Sigmoid colon (tissue), 7 donors: Measurements from ENCODE around the gene KIF5A. TPM values are rescaled to one million over a fixed set of nuclear protein-coding genes. Genes with fewer than 3 reads are reported as not detected.

Source experiments
- DNase-seq: peaks from one replicate; pipeline ENCODE4 v3.0.0-alpha.2; 2019
- H3K27ac ChIP-seq, 4 donors: fragments of 200-600 bp; sonication (generic); one replicate each; pipeline ENCODE4 v1.5.1; 2016 to 2019; ENCODE audit warnings: mild to moderate bottlenecking in 1 of 4
- H3K27me3 ChIP-seq, 3 donors: fragments of 200-600 bp; sonication (generic); one replicate each; pipeline ENCODE4 v1.5.1; 2019; ENCODE audit warnings: mild to moderate bottlenecking in 1 of 3
- H3K36me3 ChIP-seq, 4 donors: fragments of 200-600 bp; sonication (generic); one replicate each; pipeline ENCODE4 v1.5.1; 2016 to 2019
- H3K4me1 ChIP-seq, 4 donors: fragments of 200-600 bp; sonication (generic); one replicate each; pipeline ENCODE4 v1.5.1; 2017 to 2019
- H3K4me3 ChIP-seq, 4 donors: fragments of 200-600 bp; sonication (generic); one replicate each; pipeline ENCODE4 v1.5.1; 2017 to 2019; ENCODE audit warnings: mild to moderate bottlenecking in 2 of 4, moderate library complexity in 1 of 4
- H3K9me3 ChIP-seq, 4 donors: fragments of 200-600 bp in 3 of 4; sonication (generic) in 3 of 4; one replicate each; pipeline versions ENCODE4 v1.5.1 to v1.6.1; 2013 to 2019
- EP300 ChIP-seq, 4 donors: sonication (generic); formaldehyde crosslinking; IDR thresholded peaks; one replicate each; pipeline ENCODE4 v1.6.1; 2017; ENCODE audit warnings: antibody characterized with exemption in 4 of 4
- POLR2A ChIP-seq, 2 donors: fragments of 450-650 bp; IDR thresholded peaks; one replicate each; pipeline ENCODE4 v1.6.1; 2016; ENCODE audit warnings: antibody characterized with exemption in 2 of 2, mild to moderate bottlenecking in 2 of 2, moderate library complexity in 2 of 2
- POLR2AphosphoS5 ChIP-seq, 4 donors: sonication (generic); formaldehyde crosslinking; IDR thresholded peaks; one replicate each; pipeline ENCODE4 v1.6.1; 2017; ENCODE audit warnings: antibody characterized with exemption in 4 of 4
- WGBS, 2 donors: extraction: QIAGEN DNeasy Blood & Tissue Kit; methylation state at CpG; one replicate each; pipeline ENCODE4 v1.1.7; 2013; 5-methylcytosine and 5-hydroxymethylcytosine counted together
- intact Hi-C: fragments of 100-400 bp; cut with DNase I; formaldehyde crosslinking; loops from one replicate; pipeline ENCODE4 v1.15.1; 2023
- polyA plus RNA-seq, 3 donors: library from polyadenylated mRNA; stranded (reverse); fragments of 200-250 nt; gene quantifications; one replicate each; pipeline ENCODE4 v1.2.3, GENCODE V29; 2013
- total RNA-seq, 4 donors: library from RNA; depleted of rRNA; stranded (reverse); fragments of >200 nt; gene quantifications; one replicate each; pipeline ENCODE4 v1.1.0, GENCODE V29; 2016
- TF ChIP-seq, protein P1 (sequence below), 4 experiments: fragments of 450-650 bp in 3 of 4; fragments of 200-600 bp in 1 of 4; IDR thresholded peaks; one replicate each; pipeline ENCODE4 v1.5.1; 2016 to 2019; ENCODE audit warnings: antibody characterized with exemption in 4 of 4, mild to moderate bottlenecking in 3 of 4, moderate library complexity in 2 of 4
- donor health status: healthy with polysubstance abuse.
- donor health status: Bipolar disorder and iron deficiency.
- donor health status: healthy.

KIF5A gene
- total and polyA plus RNA-seq, 7 donors: under 0.01 to 8.9 (median 3.6) TPM

- no peak overlapping the region for H3K4me3 ChIP-seq
- peaks cover 47 to 89% (median 74%) of the 10 kb centered on the region in 4 donors for H3K36me3 ChIP-seq
- H3K27ac ChIP-seq: no peak overlapping the region
- no peaks in the 10 kb centered on the region for H3K27me3 ChIP-seq
- H3K4me1 ChIP-seq: no peaks in the 10 kb centered on the region
- no peaks in the 10 kb centered on the region for H3K9me3 ChIP-seq
- TF ChIP-seq POLR2AphosphoS5 (IDR thresholded peaks at IDR 0.05): no peak
- no peak for TF ChIP-seq EP300 (IDR thresholded peaks at IDR 0.05)
- TF ChIP-seq, protein P1, sequence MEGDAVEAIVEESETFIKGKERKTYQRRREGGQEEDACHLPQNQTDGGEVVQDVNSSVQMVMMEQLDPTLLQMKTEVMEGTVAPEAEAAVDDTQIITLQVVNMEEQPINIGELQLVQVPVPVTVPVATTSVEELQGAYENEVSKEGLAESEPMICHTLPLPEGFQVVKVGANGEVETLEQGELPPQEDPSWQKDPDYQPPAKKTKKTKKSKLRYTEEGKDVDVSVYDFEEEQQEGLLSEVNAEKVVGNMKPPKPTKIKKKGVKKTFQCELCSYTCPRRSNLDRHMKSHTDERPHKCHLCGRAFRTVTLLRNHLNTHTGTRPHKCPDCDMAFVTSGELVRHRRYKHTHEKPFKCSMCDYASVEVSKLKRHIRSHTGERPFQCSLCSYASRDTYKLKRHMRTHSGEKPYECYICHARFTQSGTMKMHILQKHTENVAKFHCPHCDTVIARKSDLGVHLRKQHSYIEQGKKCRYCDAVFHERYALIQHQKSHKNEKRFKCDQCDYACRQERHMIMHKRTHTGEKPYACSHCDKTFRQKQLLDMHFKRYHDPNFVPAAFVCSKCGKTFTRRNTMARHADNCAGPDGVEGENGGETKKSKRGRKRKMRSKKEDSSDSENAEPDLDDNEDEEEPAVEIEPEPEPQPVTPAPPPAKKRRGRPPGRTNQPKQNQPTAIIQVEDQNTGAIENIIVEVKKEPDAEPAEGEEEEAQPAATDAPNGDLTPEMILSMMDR (IDR thresholded peaks at IDR 0.05): no peak
- TF ChIP-seq POLR2A (IDR thresholded peaks at IDR 0.05): no peak
- WGBS, 2 donors: 86 to 89% methylated on average over 1 of the region's 1 CpG
- no peak for DNase-seq
- intact Hi-C loops: no loop called here
Measured at GRCh38 chr12:57531836-57532235, 18.0 kb upstream of the KIF5A start.

DNA sequence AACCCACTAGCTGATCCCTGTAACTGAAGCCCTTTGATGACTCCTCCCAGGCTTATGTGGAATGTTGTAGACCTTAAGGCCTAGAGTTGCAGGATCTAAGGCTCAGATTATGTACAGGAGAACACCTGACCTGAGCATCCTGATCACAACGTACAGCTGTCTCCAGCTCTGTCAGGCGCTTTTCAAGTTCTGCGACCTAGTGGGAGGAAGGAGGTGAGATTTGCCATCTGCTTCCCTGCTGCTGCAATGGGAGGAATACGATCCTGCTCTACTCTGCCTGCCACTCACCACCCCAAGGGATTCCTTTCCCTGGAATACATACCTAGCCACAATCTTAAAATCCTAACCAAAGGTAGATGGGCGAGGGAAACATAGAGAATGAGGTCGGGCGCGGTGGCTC, 16.7 kb upstream of the KIF5A start:
- DNase-seq: no peak
- Histone ChIP-seq H3K27ac (no peak overlapping the region), H3K36me3 (peaks cover 41 to 86% (median 66%) of the 10 kb centered on the region in 4 donors)

GRCh38 chr12:57534250-57534649, 15.6 kb upstream of the KIF5A start:
- peaks cover 34 to 86% (median 60%) of the 10 kb centered on the region in 4 donors for H3K36me3 ChIP-seq
- no peaks in the 10 kb centered on the region for H3K9me3 ChIP-seq
- H3K27me3 ChIP-seq: no peaks in the 10 kb centered on the region
- DNase-seq: no peak
- no peak for TF ChIP-seq POLR2AphosphoS5 (IDR thresholded peaks at IDR 0.05)
- TF ChIP-seq POLR2A (IDR thresholded peaks at IDR 0.05): no peak
- TF ChIP-seq, protein P1 (IDR thresholded peaks at IDR 0.05): no peak
- no peak overlapping the region for H3K4me3 ChIP-seq
- H3K4me1 ChIP-seq: no peaks in the 10 kb centered on the region
- intact Hi-C loops: no loop called here
- 95 to 97% methylated on average over 5 of the region's 5 CpGs for WGBS, 2 donors
- H3K27ac ChIP-seq: no peak overlapping the region

More for the DNA sequence above, 16.7 kb upstream of the KIF5A start:
- no peak for TF ChIP-seq EP300 (IDR thresholded peaks at IDR 0.05)
- no peak for TF ChIP-seq POLR2AphosphoS5 (IDR thresholded peaks at IDR 0.05)
- TF ChIP-seq, protein P1 (IDR thresholded peaks at IDR 0.05): no peak
- no peak for TF ChIP-seq POLR2A (IDR thresholded peaks at IDR 0.05)
- Histone ChIP-seq H3K4me3 (no peak overlapping the region), H3K9me3 (no peaks in the 10 kb centered on the region), H3K27me3 (no peaks in the 10 kb centered on the region), H3K4me1 (no peaks in the 10 kb centered on the region)
- intact Hi-C loops: no loop called here
- 96 to 97% methylated on average over 8 of the region's 8 CpGs for WGBS, 2 donors

- Histone ChIP-seq H3K9me3 (no peaks in the 10 kb centered on the region), H3K4me1 (no peaks in the 10 kb centered on the region), H3K27me3 (no peaks in the 10 kb centered on the region), H3K4me3 (no peak overlapping the region), H3K36me3 (peaks cover 34 to 81% (median 56%) of the 10 kb centered on the region in 4 donors), H3K27ac (no peak overlapping the region)
- TF ChIP-seq POLR2AphosphoS5 (IDR thresholded peaks at IDR 0.05): no peak
- TF ChIP-seq, protein P1 (IDR thresholded peaks at IDR 0.05): no peak
- TF ChIP-seq EP300 (IDR thresholded peaks at IDR 0.05): no peak
- TF ChIP-seq POLR2A (IDR thresholded peaks at IDR 0.05): no peak
- WGBS, 2 donors: 82 to 87% methylated on average over 3 of the region's 3 CpGs
- no peak for DNase-seq
- intact Hi-C loops: no loop called here
Measured at GRCh38 chr12:57534991-57535543, 14.8 kb upstream of the KIF5A start.
